ENCODE data around the gene AHRR. TPM values are rescaled to one million over a fixed set of nuclear protein-coding genes. Genes with fewer than 3 reads are reported as not detected.

AHRR gene
- total RNA-seq, 1 experiment from 2014 or later: 1.3 TPM

DNA sequence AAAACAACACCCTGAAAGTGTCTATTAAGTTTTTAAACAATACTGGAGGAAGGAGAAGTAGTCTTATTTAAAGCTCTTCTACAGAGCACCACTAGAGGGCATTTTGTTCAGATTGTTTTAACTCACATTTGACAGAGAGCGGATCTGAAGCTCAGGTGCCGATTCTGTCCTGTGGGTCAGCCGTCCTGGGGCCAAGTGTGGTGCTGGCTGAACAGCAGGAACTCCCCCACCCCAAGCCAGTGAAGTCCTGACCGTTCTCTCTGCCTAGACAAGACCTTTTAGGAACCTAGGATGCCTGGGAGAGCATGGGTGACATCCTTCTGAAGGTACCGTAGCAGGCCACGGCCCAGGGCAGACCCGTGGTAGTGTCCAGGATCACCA lies 125.4 kb downstream of the AHRR start:
- CTCF ChIA-PET: interaction anchor here (0.5 to 1.5 kb wide), 13 partner anchors 12 to 456 kb away, joined by 3 to 7 read pairs (median 4); no protein-coding TSS in a partner anchor
- Mint-ChIP-seq H3K4me1 (ENCODE audit: low read depth, unreplicated experiment) (peaks cover 31% of the 10 kb centered on the region), H3K27ac (ENCODE audit: unreplicated experiment) (no peak overlapping the region), H3K27me3 (ENCODE audit: unreplicated experiment) (no peaks in the 10 kb centered on the region), H3K4me3 (ENCODE audit: low read depth, unreplicated experiment) (no peak overlapping the region), H3K9me3 (ENCODE audit: low read depth, unreplicated experiment) (peaks cover 2% of the 10 kb centered on the region), H3K36me3 (ENCODE audit: insufficient read depth, unreplicated experiment) (peaks cover 76% of the 10 kb centered on the region)
- BruUV-seq (replicated peaks): no TSS peak
- TF ChIP-seq, protein P1, sequence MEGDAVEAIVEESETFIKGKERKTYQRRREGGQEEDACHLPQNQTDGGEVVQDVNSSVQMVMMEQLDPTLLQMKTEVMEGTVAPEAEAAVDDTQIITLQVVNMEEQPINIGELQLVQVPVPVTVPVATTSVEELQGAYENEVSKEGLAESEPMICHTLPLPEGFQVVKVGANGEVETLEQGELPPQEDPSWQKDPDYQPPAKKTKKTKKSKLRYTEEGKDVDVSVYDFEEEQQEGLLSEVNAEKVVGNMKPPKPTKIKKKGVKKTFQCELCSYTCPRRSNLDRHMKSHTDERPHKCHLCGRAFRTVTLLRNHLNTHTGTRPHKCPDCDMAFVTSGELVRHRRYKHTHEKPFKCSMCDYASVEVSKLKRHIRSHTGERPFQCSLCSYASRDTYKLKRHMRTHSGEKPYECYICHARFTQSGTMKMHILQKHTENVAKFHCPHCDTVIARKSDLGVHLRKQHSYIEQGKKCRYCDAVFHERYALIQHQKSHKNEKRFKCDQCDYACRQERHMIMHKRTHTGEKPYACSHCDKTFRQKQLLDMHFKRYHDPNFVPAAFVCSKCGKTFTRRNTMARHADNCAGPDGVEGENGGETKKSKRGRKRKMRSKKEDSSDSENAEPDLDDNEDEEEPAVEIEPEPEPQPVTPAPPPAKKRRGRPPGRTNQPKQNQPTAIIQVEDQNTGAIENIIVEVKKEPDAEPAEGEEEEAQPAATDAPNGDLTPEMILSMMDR (IDR thresholded peaks at IDR 0.05; ENCODE audit: unreplicated experiment): peak; percentile 53
- intact Hi-C loops (cut with micrococcal nuclease; ENCODE audit: unreplicated experiment): loop anchor here (10.0 kb wide), 1 partner anchor 168 kb away; the partner anchor contains the start of gene CEP72
- no peak for DNase-seq

DNA sequence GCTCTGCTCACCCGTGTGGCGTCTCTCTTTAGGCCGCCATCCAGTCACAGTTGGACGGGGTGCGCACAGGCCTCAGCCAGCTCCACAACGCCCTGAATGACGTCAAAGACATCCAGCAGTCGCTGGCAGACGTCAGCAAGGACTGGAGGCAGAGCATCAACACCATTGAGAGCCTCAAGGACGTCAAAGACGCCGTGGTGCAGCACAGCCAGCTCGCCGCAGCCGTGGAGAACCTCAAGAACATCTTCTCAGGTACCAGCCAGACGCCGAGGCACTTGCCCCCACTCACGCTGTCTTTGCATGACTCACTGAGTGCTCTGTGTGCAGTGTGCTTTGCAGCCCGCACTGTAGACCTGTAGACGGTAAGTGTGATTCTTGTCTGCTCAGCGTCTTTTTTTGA lies 126.0 kb downstream of the AHRR start:
- no peak overlapping the region for H3K4me3 Mint-ChIP-seq (ENCODE audit: low read depth, unreplicated experiment)
- no peak for DNase-seq
- TF ChIP-seq, protein P1 (IDR thresholded peaks at IDR 0.05; ENCODE audit: unreplicated experiment): no peak
- CTCF ChIA-PET: interaction anchor here (0.9 to 1.5 kb wide), 2 partner anchors 58 to 130 kb away, joined by 3 to 7 read pairs; no protein-coding TSS in a partner anchor
- intact Hi-C loops (cut with micrococcal nuclease; ENCODE audit: unreplicated experiment): loop anchor here (10.0 kb wide), 1 partner anchor 167 kb away; the partner anchor contains the start of gene CEP72
- H3K4me1 Mint-ChIP-seq (ENCODE audit: low read depth, unreplicated experiment): peaks cover 31% of the 10 kb centered on the region
- H3K9me3 Mint-ChIP-seq (ENCODE audit: low read depth, unreplicated experiment): peaks cover 5% of the 10 kb centered on the region
- no peak overlapping the region for H3K27ac Mint-ChIP-seq (ENCODE audit: unreplicated experiment)
- no peaks in the 10 kb centered on the region for H3K27me3 Mint-ChIP-seq (ENCODE audit: unreplicated experiment)
- peaks cover 78% of the 10 kb centered on the region for H3K36me3 Mint-ChIP-seq (ENCODE audit: insufficient read depth, unreplicated experiment)
- no TSS peak for BruUV-seq (replicated peaks)

DNA sequence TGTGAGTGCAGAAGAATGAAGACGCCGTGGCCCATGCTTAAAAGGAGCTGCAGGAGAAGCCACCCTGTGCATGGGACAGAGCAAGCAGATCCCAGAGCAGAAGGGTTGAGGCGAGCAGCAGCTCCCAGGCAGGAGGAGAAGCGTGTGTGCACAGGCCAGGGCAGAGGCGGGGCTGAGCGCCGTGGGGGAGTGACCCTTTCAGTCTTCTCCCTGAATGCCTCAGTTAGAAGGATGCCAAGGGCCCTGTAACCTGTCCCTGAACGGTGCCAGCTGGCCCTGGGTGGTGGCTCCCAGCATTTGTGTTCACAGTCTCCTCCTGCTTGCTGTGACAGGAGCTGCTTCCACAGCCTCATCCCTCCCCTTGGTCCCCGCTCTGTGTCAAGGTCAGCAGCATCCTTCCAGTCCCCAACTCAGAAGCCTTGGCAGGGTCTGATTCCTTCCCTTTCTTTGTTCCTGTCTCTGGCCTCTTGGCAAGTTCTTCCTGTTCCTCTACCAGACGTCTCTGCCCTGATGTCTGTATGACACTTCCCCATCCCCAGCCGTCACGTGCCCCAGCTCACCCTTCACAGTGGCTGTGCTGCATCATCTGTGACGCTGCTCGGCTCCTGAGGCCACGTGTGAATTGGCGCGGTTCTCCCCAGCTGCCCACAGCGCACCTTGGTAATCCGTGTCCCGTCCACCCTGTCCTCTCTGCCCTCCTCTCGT lies 126.7 kb downstream of the AHRR start:
- H3K27me3 Mint-ChIP-seq (ENCODE audit: unreplicated experiment): no peaks in the 10 kb centered on the region
- H3K9me3 Mint-ChIP-seq (ENCODE audit: low read depth, unreplicated experiment): peaks cover 5% of the 10 kb centered on the region
- BruUV-seq (replicated peaks): no TSS peak
- no peak overlapping the region for H3K27ac Mint-ChIP-seq (ENCODE audit: unreplicated experiment)
- no peak for DNase-seq
- TF ChIP-seq, protein P1 (IDR thresholded peaks at IDR 0.05; ENCODE audit: unreplicated experiment): no peak
- intact Hi-C loops (cut with micrococcal nuclease; ENCODE audit: unreplicated experiment): loop anchor here (10.0 kb wide), 1 partner anchor 167 kb away; the partner anchor contains the start of gene CEP72
- CTCF ChIA-PET: interaction anchor here (0.6 kb wide), 1 partner anchor 100 kb away, joined by 3 read pairs; no protein-coding TSS in a partner anchor
- peaks cover 31% of the 10 kb centered on the region for H3K4me1 Mint-ChIP-seq (ENCODE audit: low read depth, unreplicated experiment)
- H3K36me3 Mint-ChIP-seq (ENCODE audit: insufficient read depth, unreplicated experiment): peaks cover 78% of the 10 kb centered on the region
- H3K4me3 Mint-ChIP-seq (ENCODE audit: low read depth, unreplicated experiment): no peak overlapping the region

DNA sequence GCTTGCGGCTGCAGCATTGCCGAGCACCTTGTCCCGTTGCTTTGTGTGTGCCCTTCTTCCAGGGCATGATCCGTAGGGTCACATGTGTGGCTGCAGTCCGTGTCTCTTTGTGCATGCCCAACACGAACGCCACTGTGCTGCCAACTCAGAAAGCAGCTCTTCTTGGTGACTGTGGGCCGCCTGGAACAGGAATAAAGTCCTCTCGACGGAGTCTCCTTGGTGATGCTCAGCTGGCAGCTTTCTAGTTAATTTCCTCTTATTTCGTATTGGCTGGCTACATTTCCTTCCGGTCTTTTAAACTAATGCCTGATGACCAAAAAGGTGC lies 127.2 kb downstream of the AHRR start:
- TF ChIP-seq, protein P1 (IDR thresholded peaks at IDR 0.05; ENCODE audit: unreplicated experiment): no peak
- Mint-ChIP-seq H3K4me1 (ENCODE audit: low read depth, unreplicated experiment) (peaks cover 31% of the 10 kb centered on the region), H3K27me3 (ENCODE audit: unreplicated experiment) (no peaks in the 10 kb centered on the region), H3K9me3 (ENCODE audit: low read depth, unreplicated experiment) (peaks cover 5% of the 10 kb centered on the region), H3K27ac (ENCODE audit: unreplicated experiment) (no peak overlapping the region), H3K4me3 (ENCODE audit: low read depth, unreplicated experiment) (no peak overlapping the region), H3K36me3 (ENCODE audit: insufficient read depth, unreplicated experiment) (peaks cover 78% of the 10 kb centered on the region)
- CTCF ChIA-PET: no interaction called here
- intact Hi-C loops (cut with micrococcal nuclease; ENCODE audit: unreplicated experiment): loop anchor here (10.0 kb wide), 1 partner anchor 166 kb away; the partner anchor contains the start of gene CEP72
- no TSS peak for BruUV-seq (replicated peaks)
- no peak for DNase-seq

Measured in Calu3 (cell line).